Neural progenitor cell (in vitro differentiated cells): ENCODE results near the gene GNG7. TPM values are rescaled to one million over a fixed set of nuclear protein-coding genes. Genes with fewer than 3 reads are reported as not detected.
"Not testable (repeated sequence)": the region's sequence is repeated elsewhere in the genome, so short reads cannot be mapped to it uniquely, and the experiment has no call there.

Source experiments
- DNase-seq: peaks from one replicate; pipeline ENCODE4 v3.0.0-alpha.2; 2016; ENCODE audit warnings: low spot score
- H2AFZ ChIP-seq: fragments of 200-600 bp; sonication (generic); replicated peaks from 2 replicates; pipeline ENCODE4 v1.6.1; 2016; ENCODE audit warnings: antibody characterized with exemption
- H3F3A ChIP-seq: fragments of 200-600 bp; sonication (generic); 2 replicates; pipeline ENCODE4 v1.6.1; 2016; ENCODE audit warnings: antibody characterized with exemption, low read depth
- H3K27ac ChIP-seq: fragments of 200-600 bp; sonication (generic); 2 replicates; pipeline ENCODE4 v1.5.1; 2016; ENCODE audit warnings: mild to moderate bottlenecking
- H3K27me3 ChIP-seq: fragments of 200-600 bp; sonication (generic); 2 replicates; pipeline ENCODE4 v1.6.1; 2016; ENCODE audit warnings: mild to moderate bottlenecking, moderate library complexity
- H3K36me3 ChIP-seq: fragments of 200-600 bp; sonication (generic); 2 replicates; pipeline ENCODE4 v1.5.1; 2016
- H3K4me1 ChIP-seq: fragments of 200-600 bp; sonication (generic); 2 replicates; pipeline ENCODE4 v1.6.1; 2016; ENCODE audit warnings: mixed run types
- H3K4me2 ChIP-seq: fragments of 200-600 bp; sonication (generic); 2 replicates; pipeline ENCODE4 v1.6.1; 2016
- H3K4me3 ChIP-seq: fragments of 200-600 bp; sonication (generic); 2 replicates; pipeline ENCODE4 v1.5.1; 2016
- H3K79me2 ChIP-seq: fragments of 200-600 bp; sonication (generic); 2 replicates; pipeline ENCODE4 v1.6.1; 2016; ENCODE audit warnings: low read depth
- H3K9ac ChIP-seq: fragments of 200-600 bp; sonication (generic); 2 replicates; pipeline ENCODE4 v1.6.1; 2016
- H3K9me3 ChIP-seq: fragments of 200-600 bp; sonication (generic); 2 replicates; pipeline ENCODE4 v1.5.1; 2016; ENCODE audit warnings: low read depth
- H4K20me1 ChIP-seq: fragments of 200-600 bp; sonication (generic); 2 replicates; pipeline ENCODE4 v1.6.1; 2016; ENCODE audit warnings: low read depth
- H3K27ac Mint-ChIP-seq: 3 replicates; pipeline ENCODE4 v1.8.0; 2021; ENCODE audit warnings: mixed read lengths
- H3K27me3 Mint-ChIP-seq: 2 replicates; pipeline ENCODE4 v1.8.0; 2022; ENCODE audit warnings: low read depth, mild to moderate bottlenecking, inconsistent platforms, moderate library complexity, mixed read lengths; ENCODE audit not compliant: insufficient read depth
- H3K36me3 Mint-ChIP-seq: 3 replicates; pipeline ENCODE4 v1.8.0; 2021; ENCODE audit warnings: mixed read lengths
- H3K4me1 Mint-ChIP-seq: 3 replicates; pipeline ENCODE4 v1.8.0; 2021; ENCODE audit warnings: mixed read lengths
- H3K4me3 Mint-ChIP-seq: 3 replicates; pipeline ENCODE4 v1.8.0; 2021; ENCODE audit warnings: mild to moderate bottlenecking, moderate library complexity, mixed read lengths
- H3K9me3 Mint-ChIP-seq: 3 replicates; pipeline ENCODE4 v1.8.0; 2020; ENCODE audit warnings: mixed read lengths
- EZH2 ChIP-seq: fragments of 200-600 bp; sonication (generic); IDR thresholded peaks from 2 replicates; pipeline ENCODE4 v1.6.1; 2017; ENCODE audit warnings: antibody characterized with exemption, mild to moderate bottlenecking, moderate library complexity
- EZH2phosphoT487 ChIP-seq: fragments of 200-600 bp; sonication (generic); IDR thresholded peaks from 2 replicates; pipeline ENCODE4 v1.6.1; 2017; ENCODE audit warnings: antibody characterized with exemption
- total RNA-seq: library from RNA; depleted of rRNA; stranded (reverse); fragments of >200 nt; gene quantifications from 2 replicates; pipeline ENCODE4 v1.2.3, GENCODE V29; 2015; ENCODE audit warnings: low replicate concordance
- TF ChIP-seq, protein P1 (sequence below): fragments of 200-600 bp; sonication (generic); IDR thresholded peaks from 2 replicates; pipeline ENCODE4 v1.5.1; 2017; ENCODE audit warnings: antibody characterized with exemption, mild to moderate bottlenecking

Gene GNG7
- total RNA-seq, 1 donor from 2014 or later: 7.0 TPM

DNA sequence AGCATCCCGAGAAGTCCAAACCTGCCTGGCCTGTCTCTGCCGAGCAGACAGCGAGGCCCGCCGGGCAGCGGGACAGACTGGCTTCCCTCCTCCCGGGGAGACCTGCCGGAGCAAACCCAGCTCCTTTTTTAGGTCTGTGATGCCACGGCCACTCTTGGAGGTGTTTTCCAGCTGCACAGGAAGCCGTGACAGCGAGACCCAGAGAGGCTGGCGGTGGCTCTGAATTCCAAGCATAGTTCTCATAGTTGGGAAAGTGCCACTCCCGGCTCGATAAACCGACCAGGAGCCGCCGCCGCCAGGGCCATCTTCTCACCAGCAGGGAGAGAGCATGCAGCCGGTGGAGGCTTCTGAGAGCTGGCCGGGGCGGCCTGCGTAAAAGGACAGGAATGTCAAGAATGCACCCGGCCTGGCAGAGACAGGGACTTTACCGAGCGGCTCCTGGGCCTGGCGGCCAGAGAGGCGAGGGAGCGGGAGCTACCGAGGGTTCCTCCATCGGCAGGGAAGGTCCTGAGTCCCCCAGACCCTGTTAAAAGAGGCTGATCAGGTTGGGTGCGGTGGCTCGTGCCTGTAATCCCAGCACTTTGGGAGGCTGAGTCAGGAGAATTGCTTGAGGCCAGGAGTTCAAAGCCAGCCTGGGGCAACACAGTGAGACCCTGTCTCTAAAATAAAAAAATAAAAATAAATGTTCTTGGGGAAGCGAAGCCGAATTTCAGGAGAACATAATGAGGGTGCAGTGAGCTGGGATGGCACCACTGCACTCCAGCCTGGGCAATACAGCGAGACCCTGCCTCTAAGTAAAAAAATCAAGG, 161.6 kb downstream of the GNG7 start:
- H2AFZ ChIP-seq: no peak overlapping the region
- peaks cover 18% of the 10 kb centered on the region for H4K20me1 ChIP-seq
- TF ChIP-seq, protein P1, sequence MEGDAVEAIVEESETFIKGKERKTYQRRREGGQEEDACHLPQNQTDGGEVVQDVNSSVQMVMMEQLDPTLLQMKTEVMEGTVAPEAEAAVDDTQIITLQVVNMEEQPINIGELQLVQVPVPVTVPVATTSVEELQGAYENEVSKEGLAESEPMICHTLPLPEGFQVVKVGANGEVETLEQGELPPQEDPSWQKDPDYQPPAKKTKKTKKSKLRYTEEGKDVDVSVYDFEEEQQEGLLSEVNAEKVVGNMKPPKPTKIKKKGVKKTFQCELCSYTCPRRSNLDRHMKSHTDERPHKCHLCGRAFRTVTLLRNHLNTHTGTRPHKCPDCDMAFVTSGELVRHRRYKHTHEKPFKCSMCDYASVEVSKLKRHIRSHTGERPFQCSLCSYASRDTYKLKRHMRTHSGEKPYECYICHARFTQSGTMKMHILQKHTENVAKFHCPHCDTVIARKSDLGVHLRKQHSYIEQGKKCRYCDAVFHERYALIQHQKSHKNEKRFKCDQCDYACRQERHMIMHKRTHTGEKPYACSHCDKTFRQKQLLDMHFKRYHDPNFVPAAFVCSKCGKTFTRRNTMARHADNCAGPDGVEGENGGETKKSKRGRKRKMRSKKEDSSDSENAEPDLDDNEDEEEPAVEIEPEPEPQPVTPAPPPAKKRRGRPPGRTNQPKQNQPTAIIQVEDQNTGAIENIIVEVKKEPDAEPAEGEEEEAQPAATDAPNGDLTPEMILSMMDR: peak; percentile 28
- no peak for TF ChIP-seq EZH2

GRCh38 chr19:2540251-2540645, 162.2 kb downstream of the GNG7 start:
- peaks cover 16% of the 10 kb centered on the region for H3K27me3 ChIP-seq
- H3F3A ChIP-seq: peaks cover 41% of the 10 kb centered on the region
- H3K4me3 ChIP-seq: peak overlapping the region; percentile 19
- H3K79me2 ChIP-seq: no peaks in the 10 kb centered on the region
- peaks cover 14% of the 10 kb centered on the region for H3K4me1 ChIP-seq
- H3K4me1 Mint-ChIP-seq: peaks cover 36% of the 10 kb centered on the region
- H4K20me1 ChIP-seq: peaks cover 18% of the 10 kb centered on the region
- H3K9me3 Mint-ChIP-seq: no peaks in the 10 kb centered on the region
- H3K4me2 ChIP-seq: peak overlapping the region; percentile 71
- no peak for TF ChIP-seq EZH2phosphoT487
- TF ChIP-seq, protein P1: no peak
- no peak for TF ChIP-seq EZH2
- no peak overlapping the region for H2AFZ ChIP-seq
- H3K36me3 Mint-ChIP-seq: no peaks in the 10 kb centered on the region
- no peak overlapping the region for H3K4me3 Mint-ChIP-seq
- peaks cover 2% of the 10 kb centered on the region for H3K27me3 Mint-ChIP-seq
- no peaks in the 10 kb centered on the region for H3K9me3 ChIP-seq
- no peak overlapping the region for H3K9ac ChIP-seq
- H3K27ac Mint-ChIP-seq: peak overlapping the region; percentile 33
- H3K27ac ChIP-seq: peak overlapping the region; percentile 91
- H3K36me3 ChIP-seq: no peaks in the 10 kb centered on the region
- DNase-seq: no peak

More for the DNA sequence above, 161.6 kb downstream of the GNG7 start:
- Histone ChIP-seq H3K27me3 (peaks cover 17% of the 10 kb centered on the region), H3K36me3 (no peaks in the 10 kb centered on the region), H3K79me2 (no peaks in the 10 kb centered on the region), H3K4me3 (peak overlapping the region; percentile 19), H3K4me2 (peak overlapping the region; percentile 71), H3F3A (peaks cover 41% of the 10 kb centered on the region), H3K27ac (peak overlapping the region; percentile 91), H3K4me1 (peaks cover 16% of the 10 kb centered on the region), H3K9me3 (no peaks in the 10 kb centered on the region), H3K9ac (no peak overlapping the region)
- peak; percentile 98 for DNase-seq
- Mint-ChIP-seq H3K36me3 (no peaks in the 10 kb centered on the region), H3K27ac (peak overlapping the region; percentile 33), H3K4me1 (peaks cover 39% of the 10 kb centered on the region), H3K9me3 (no peaks in the 10 kb centered on the region), H3K27me3 (peaks cover 4% of the 10 kb centered on the region), H3K4me3 (peak overlapping the region; percentile 38)

GRCh38 chr19:2538096-2538757, 164.3 kb downstream of the GNG7 start:
- Histone ChIP-seq H3K79me2 (no peaks in the 10 kb centered on the region), H3K36me3 (no peaks in the 10 kb centered on the region), H3K4me3 (no peak overlapping the region), H3K4me1 (peaks cover 7% of the 10 kb centered on the region), H4K20me1 (peaks cover 12% of the 10 kb centered on the region), H3K27ac (no peak overlapping the region), H3K27me3 (no peaks in the 10 kb centered on the region), H2AFZ (no peak overlapping the region), H3K9me3 (no peaks in the 10 kb centered on the region), H3F3A (peaks cover 30% of the 10 kb centered on the region), H3K4me2 (no peak overlapping the region), H3K9ac (no peak overlapping the region)
- peaks cover 33% of the 10 kb centered on the region for H3K4me1 Mint-ChIP-seq
- H3K9me3 Mint-ChIP-seq: no peaks in the 10 kb centered on the region
- no peak for DNase-seq
- no peaks in the 10 kb centered on the region for H3K36me3 Mint-ChIP-seq
- H3K27me3 Mint-ChIP-seq: peaks cover 2% of the 10 kb centered on the region
- H3K27ac Mint-ChIP-seq: no peak overlapping the region
- no peak overlapping the region for H3K4me3 Mint-ChIP-seq
- no peak for TF ChIP-seq EZH2phosphoT487
- TF ChIP-seq EZH2: no peak
- TF ChIP-seq, protein P1: no peak

- H3K79me2 ChIP-seq, H3K27me3 Mint-ChIP-seq, H3K9me3 ChIP-seq, H3K4me1 ChIP-seq, H3K36me3 ChIP-seq, H3K36me3 Mint-ChIP-seq, H3K9me3 Mint-ChIP-seq, H3K27ac Mint-ChIP-seq, H3K4me2 ChIP-seq, H3K4me3 Mint-ChIP-seq, DNase-seq, H3K27me3 ChIP-seq, H2AFZ ChIP-seq, H3K9ac ChIP-seq, H3K4me3 ChIP-seq, H3K27ac ChIP-seq: not testable (repeated sequence)
- Histone ChIP-seq H4K20me1 (peaks cover 12% of the 10 kb centered on the region), H3F3A (peaks cover 24% of the 10 kb centered on the region)
- peaks cover 27% of the 10 kb centered on the region for H3K4me1 Mint-ChIP-seq
Observed at GRCh38 chr19:2537584-2537983, 164.9 kb downstream of the GNG7 start.
